ENCODE results near the gene ALPI.

DNA sequence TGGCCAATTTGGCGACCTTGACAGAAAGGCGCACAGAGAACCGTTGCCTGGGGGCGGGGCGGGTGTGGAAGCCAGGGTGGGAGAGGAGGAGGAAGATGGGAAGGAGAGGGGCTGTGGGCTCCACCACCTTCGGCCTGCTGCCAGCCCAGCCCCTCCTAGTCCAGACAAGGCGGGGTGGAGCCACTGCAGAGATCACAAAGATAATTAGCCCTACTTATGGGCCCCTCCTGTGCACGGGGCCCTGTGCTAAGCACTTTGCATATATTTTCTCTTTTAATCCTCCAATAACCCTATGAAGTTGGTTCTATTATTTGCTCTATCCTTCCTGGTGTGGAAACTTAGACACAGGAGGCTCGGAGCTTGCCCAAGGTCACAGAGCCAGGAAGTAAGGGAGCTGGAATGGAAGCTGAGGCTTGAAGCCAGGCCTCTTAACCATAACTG, 45.4 kb downstream of the ALPI start:
- TF ChIP-seq POLR2A (IDR thresholded peaks at IDR 0.05) = no peak
- TF ChIP-seq CTCF (IDR thresholded peaks at IDR 0.05) = no peak

Measured in esophagus squamous epithelium (tissue), 4 donors.